Endothelial cell of umbilical vein (primary cell): ENCODE data around the gene MIA3. TPM values are rescaled to one million over a fixed set of nuclear protein-coding genes. Genes with fewer than 3 reads are reported as not detected.
A peak's percentile ranks its signal among the peaks of the same experiment; 100 is the strongest.

Source experiments
- BruUV-seq: library from RNA; stranded (reverse); fragments of 400-500 nt; replicated peaks from 2 replicates; lab custom pipeline; 2021; lab: Mats Ljungman, UMichigan
- CTCF ChIA-PET: fragments of 300-600, 350-600 bp; sonication (Branson Sonifier 250); formaldehyde crosslinking; loops from one replicate; lab custom pipeline; 2021; ENCODE audit warnings: antibody characterized with exemption, inconsistent platforms; lab: Charles Lee
- POLR2A ChIA-PET: fragments of 300-600, 350-600 bp; sonication (Branson Sonifier 250); formaldehyde crosslinking; loops from one replicate; lab custom pipeline; 2021; ENCODE audit warnings: antibody characterized with exemption, inconsistent platforms; lab: Charles Lee
- DNase-seq: peaks from one replicate; pipeline ENCODE4 v3.0.0-alpha.2; 2011; ENCODE audit warnings: low read depth, low spot score
- FAIRE-seq: peaks from 2 replicates; lab custom pipeline; 2011; peaks lifted over from hg19 to GRCh38; lab: Jason Lieb, UNC
- H2AFZ ChIP-seq: 2 replicates; pipeline ENCODE4 v1.6.0; 2012; ENCODE audit warnings: low read depth, low read length, control low read depth, inconsistent platforms
- H3K27ac ChIP-seq: 2 replicates; pipeline ENCODE4 v1.5.1; 2011; ENCODE audit warnings: low read depth, mild to moderate bottlenecking, control low read depth, low read length, moderate library complexity; ENCODE audit not compliant: insufficient read depth
- H3K27me3 ChIP-seq, 2 experiments: 2 replicates each; pipeline versions ENCODE4 v1.6.0 to v1.6.1; 2011; ENCODE audit warnings: low read length in 2 of 2, mixed read lengths in 1 of 2; ENCODE audit not compliant: control insufficient read depth in 2 of 2, insufficient read depth in 2 of 2
- H3K36me3 ChIP-seq, 2 experiments: 2 replicates in 1 of 2; 3 replicates in 1 of 2; pipeline ENCODE4 v1.5.1; 2011; ENCODE audit warnings: low read length in 2 of 2, mild to moderate bottlenecking in 1 of 2, moderate library complexity in 1 of 2; ENCODE audit not compliant: control insufficient read depth in 2 of 2, insufficient read depth in 2 of 2; ENCODE audit errors: extremely low read depth in 1 of 2
- H3K4me1 ChIP-seq: 3 replicates; pipeline ENCODE4 v1.5.1; 2011; ENCODE audit warnings: mild to moderate bottlenecking, low read length; ENCODE audit not compliant: control insufficient read depth, insufficient read depth; ENCODE audit errors: extremely low read depth
- H3K4me2 ChIP-seq: 2 replicates; pipeline ENCODE4 v1.6.1; 2011; ENCODE audit warnings: low read length, control low read depth, mixed read lengths; ENCODE audit not compliant: insufficient read depth
- H3K4me3 ChIP-seq, 3 experiments: fragments of 200-600 bp in 1 of 3; sonication (generic), shearing (Covaris generic) in 1 of 3; replicated peaks in 1 of 3; 2 replicates each; pipeline ENCODE4 v1.5.1; 2011 to 2016; ENCODE audit warnings: control low read depth in 3 of 3, low read length in 3 of 3, mild to moderate bottlenecking in 2 of 3, inconsistent platforms in 1 of 3, low read depth in 1 of 3, moderate library complexity in 1 of 3; ENCODE audit not compliant: insufficient read depth in 1 of 3
- H3K79me2 ChIP-seq: 2 replicates; pipeline ENCODE4 v1.6.0; 2012; ENCODE audit warnings: low read length, inconsistent platforms; ENCODE audit not compliant: control insufficient read depth, insufficient read depth
- H3K9ac ChIP-seq: replicated peaks from 2 replicates; pipeline ENCODE3; 2011; ENCODE audit warnings: low read length, control low read depth; ENCODE audit not compliant: insufficient read depth; ENCODE audit errors: extremely low read depth
- H3K9me1 ChIP-seq: replicated peaks from 3 replicates; pipeline ENCODE4 v1.6.0; 2011; ENCODE audit warnings: mild to moderate bottlenecking, low read length; ENCODE audit not compliant: control insufficient read depth, insufficient read depth; ENCODE audit errors: extremely low read depth
- H3K9me3 ChIP-seq: replicated peaks from 2 replicates; pipeline ENCODE4 v1.5.1; 2012; ENCODE audit warnings: low read length, inconsistent platforms; ENCODE audit not compliant: control insufficient read depth, insufficient read depth
- H4K20me1 ChIP-seq: replicated peaks from 2 replicates; pipeline ENCODE3; 2011; ENCODE audit warnings: mild to moderate bottlenecking, low read length; ENCODE audit not compliant: control insufficient read depth, insufficient read depth; ENCODE audit errors: extremely low read depth
- CTCF ChIP-seq, 2 donors: IDR thresholded peaks; 1 replicate in 1 of 2; 2 replicates in 1 of 2; pipeline ENCODE4 v1.5.1; 2011; ENCODE audit warnings: low read length in 2 of 2, mild to moderate bottlenecking in 2 of 2, moderate library complexity in 2 of 2, control low read depth in 1 of 2, inconsistent platforms in 1 of 2, low read depth in 1 of 2; ENCODE audit not compliant: insufficient read depth in 1 of 2; ENCODE audit errors: extremely low read depth in 1 of 2
- EZH2 ChIP-seq: IDR thresholded peaks from 2 replicates; pipeline ENCODE4 v1.6.1; 2012; ENCODE audit warnings: borderline replicate concordance, low read depth, mild to moderate bottlenecking, moderate library complexity, low read length, inconsistent platforms; ENCODE audit not compliant: severe bottlenecking
- FOS ChIP-seq: IDR thresholded peaks from 2 replicates; pipeline ENCODE4 v1.6.1; 2011; ENCODE audit warnings: mild to moderate bottlenecking, low read length, moderate library complexity, borderline replicate concordance; ENCODE audit not compliant: insufficient read depth
- GATA2 ChIP-seq: IDR thresholded peaks from 2 replicates; pipeline ENCODE4 v1.7.0; 2011; ENCODE audit warnings: low read depth, mild to moderate bottlenecking, moderate library complexity, mixed read lengths, low read length; ENCODE audit not compliant: insufficient read length, insufficient read depth
- JUN ChIP-seq: IDR thresholded peaks from 2 replicates; pipeline ENCODE4 v1.6.1; 2011; ENCODE audit warnings: borderline replicate concordance, low read depth; ENCODE audit not compliant: insufficient read length, insufficient read depth
- MYC ChIP-seq: IDR thresholded peaks from one replicate; pipeline ENCODE4 v1.6.1; 2011; ENCODE audit warnings: mild to moderate bottlenecking, low read depth, low read length
- POLR2A ChIP-seq: IDR thresholded peaks from 2 replicates; pipeline ENCODE4 v1.6.1; 2012; ENCODE audit warnings: low read depth, mild to moderate bottlenecking, control low read depth, low read length
- POLR2AphosphoS5 ChIP-seq: IDR thresholded peaks from 2 replicates; pipeline ENCODE4 v1.6.1; 2012; ENCODE audit warnings: low read depth, mild to moderate bottlenecking, control low read depth, low read length, moderate library complexity; ENCODE audit not compliant: insufficient read depth
- dilution Hi-C: fragments of 300-500 bp; cut with MboI; formaldehyde crosslinking; loops from one replicate; pipeline ENCODE4 v1.15.0; 2019; ENCODE audit warnings: low sequenced_read_pairs; ENCODE audit not compliant: extremely low pct_ligation_motif_present
- intact Hi-C: fragments of 100-400 bp; cut with micrococcal nuclease; formaldehyde crosslinking; loops from one replicate; pipeline ENCODE4 v1.10.0; 2022
- polyA plus RNA-seq, 4 experiments: library from polyadenylated mRNA; depleted of rRNA in 3 of 4; stranded (reverse) in 3 of 4; unstranded in 1 of 4; fragments of >200 nt; gene quantifications; 2 replicates each; pipeline versions ENCODE4 v1.2.1 to v1.2.3, GENCODE V29; 2011 to 2012; ENCODE audit warnings: missing spikeins in 1 of 4
- total RNA-seq: library from RNA; stranded (reverse); gene quantifications from 2 replicates; pipeline ENCODE4 v1.2.3, GENCODE V29; 2021
- TF ChIP-seq, protein P1 (sequence below): IDR thresholded peaks from 2 replicates; pipeline ENCODE4 v1.6.1; 2011; ENCODE audit not compliant: insufficient read depth, insufficient read length

MIA3 gene
- total and polyA plus RNA-seq, 2 donors (not counting 3 experiments of a cell fraction or from before 2014, with no cell fraction given): 63.7 to 108 TPM

GRCh38 chr1:222601257-222601656 lies 16.6 kb upstream of the MIA3 start:
- Histone ChIP-seq H3K9ac (no peak overlapping the region), H3K27me3 (no peaks in the 10 kb centered on the region), H3K4me3 (peak overlapping the region in 1 of 3 experiments; percentile 28), H3K9me1 (no peaks in the 10 kb centered on the region), H3K4me2 (peak overlapping the region; percentile 82), H3K27ac (peak overlapping the region; percentile 45), H3K36me3 (no peaks in the 10 kb centered on the region), H2AFZ (peak overlapping the region; percentile 100), H3K4me1 (peaks cover 17% of the 10 kb centered on the region), H4K20me1 (no peaks in the 10 kb centered on the region), H3K9me3 (no peaks in the 10 kb centered on the region), H3K79me2 (no peaks in the 10 kb centered on the region)
- CTCF ChIA-PET: no interaction called here
- intact Hi-C loops (no loop called here), dilution Hi-C loops (no loop called here)
- POLR2A ChIA-PET: no interaction called here
- no peak for TF ChIP-seq POLR2A
- TF ChIP-seq, protein P1, sequence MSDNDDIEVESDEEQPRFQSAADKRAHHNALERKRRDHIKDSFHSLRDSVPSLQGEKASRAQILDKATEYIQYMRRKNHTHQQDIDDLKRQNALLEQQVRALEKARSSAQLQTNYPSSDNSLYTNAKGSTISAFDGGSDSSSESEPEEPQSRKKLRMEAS: no peak
- no peak for TF ChIP-seq CTCF (IDR thresholded peaks at IDR 0.05; ENCODE audit: extremely low read depth in 1 of 2, insufficient read depth in 1 of 2, low read depth in 1 of 2, low read length in 2 of 2)
- no peak for TF ChIP-seq JUN
- TF ChIP-seq POLR2AphosphoS5: no peak
- no peak for TF ChIP-seq EZH2
- TF ChIP-seq FOS: no peak
- TF ChIP-seq MYC: no peak
- TF ChIP-seq GATA2: no peak
- BruUV-seq: TSS peak; percentile 90
- peak; percentile 53 for DNase-seq
- FAIRE-seq: no peak
